Uterus (tissue), 2 donors: ENCODE results near the gene NDUFAF4.
A peak's percentile ranks its signal among the peaks of the same experiment; 100 is the strongest.

Experiments
- CTCF ChIP-seq, 4 experiments: fragments of 200-600 bp in 2 of 4; fragments of 450-650 bp in 2 of 4; sonication (generic) in 2 of 4; IDR thresholded peaks; one replicate each; pipeline ENCODE4 v1.5.1; 2016 to 2019; ENCODE audit warnings: antibody characterized with exemption in 4 of 4, mild to moderate bottlenecking in 2 of 4, moderate library complexity in 1 of 4
- POLR2A ChIP-seq, 2 donors: fragments of 450-650 bp; IDR thresholded peaks; one replicate each; pipeline ENCODE4 v1.6.1; 2016; ENCODE audit warnings: antibody characterized with exemption in 2 of 2, mild to moderate bottlenecking in 1 of 2, moderate library complexity in 1 of 2

GRCh38 chr6:96899019-96899418, 1.3 kb upstream of the NDUFAF4 start:
- peak; percentile 26 to 55 (median 38) for TF ChIP-seq CTCF (IDR thresholded peaks at IDR 0.05)
- no peak for TF ChIP-seq POLR2A (IDR thresholded peaks at IDR 0.05)
